HCT116 (cell line): ENCODE results near the gene PLCL2. TPM values are rescaled to one million over a fixed set of nuclear protein-coding genes. Genes with fewer than 3 reads are reported as not detected.

Source experiments
- ATAC-seq: fragments of 200-7000 bp; cut with Tn5 transposase; 2 replicates; pipeline ENCODE4 v1.9.1; 2020; ENCODE audit warnings: mild to moderate bottlenecking, moderate library complexity
- BruUV-seq: library from RNA; stranded (reverse); fragments of 400-500 nt; replicated peaks from 2 replicates; lab custom pipeline; 2021; lab: Mats Ljungman, UMichigan
- CTCF ChIA-PET: fragments of 300-600 bp; sonication (Branson Sonifier 250); formaldehyde crosslinking; loops from one replicate; lab custom pipeline; 2021; ENCODE audit warnings: antibody characterized with exemption; lab: Charles Lee
- POLR2A ChIA-PET: fragments of 300-600, 350-600 bp; sonication (Branson Sonifier 250); formaldehyde crosslinking; loops from one replicate; lab custom pipeline; 2021; ENCODE audit warnings: antibody characterized with exemption; lab: Charles Lee
- RAD21 ChIA-PET, 2 experiments: fragments of 300-600 bp; sonication (Branson Sonifier 250); formaldehyde crosslinking; loops; one replicate each; lab custom pipeline; 2023; ENCODE audit warnings: low total read pairs in 2 of 2; ENCODE audit not compliant: uncharacterized antibody in 2 of 2, unreplicated experiment in 2 of 2, low non-redundant PET in 1 of 2; lab: Charles Lee
- DNase-seq: peaks from one replicate; pipeline ENCODE4 v3.0.0-alpha.2; 2010; ENCODE audit warnings: low read depth, low spot score
- H2AFZ ChIP-seq: fragments of 200-600 bp; shearing (Covaris generic), sonication (generic); 2 replicates; pipeline ENCODE4 v1.6.1; 2017; ENCODE audit warnings: low read depth, mixed run types, mixed read lengths, antibody characterized with exemption, low read length; ENCODE audit not compliant: poor library complexity, severe bottlenecking
- H3K27ac ChIP-seq: 2 replicates; pipeline ENCODE4 v1.5.1; 2012; ENCODE audit warnings: low read depth, low read length
- H3K27me3 ChIP-seq: fragments of 200-600 bp; sonication (generic); 2 replicates; pipeline ENCODE4 v1.6.1; 2016; ENCODE audit warnings: mixed run types, low read length, mixed read lengths; ENCODE audit not compliant: insufficient read depth
- H3K36me3 ChIP-seq, 2 experiments: fragments of 200-500 bp in 1 of 2; fragments of 200-600 bp in 1 of 2; sonication (Bioruptor generic) in 1 of 2; sonication (generic) in 1 of 2; 2 replicates each; pipeline versions ENCODE4 v1.5.1 to v1.6.1; 2014 to 2016; ENCODE audit warnings: low read length in 2 of 2, inconsistent platforms in 1 of 2, mixed read lengths in 1 of 2, mixed run types in 1 of 2; ENCODE audit not compliant: insufficient read depth in 2 of 2, control insufficient read depth in 1 of 2
- H3K4me1 ChIP-seq, 2 experiments: fragments of 200-600 bp in 1 of 2; sonication (generic) in 1 of 2; 2 replicates each; pipeline versions ENCODE4 v1.5.1 to v1.6.1; 2012 to 2017; ENCODE audit warnings: low read length in 2 of 2, inconsistent platforms in 1 of 2, mild to moderate bottlenecking in 1 of 2, mixed read lengths in 1 of 2, mixed run types in 1 of 2, moderate library complexity in 1 of 2; ENCODE audit not compliant: insufficient read depth in 2 of 2, control insufficient read depth in 1 of 2
- H3K4me2 ChIP-seq: fragments of 200-600 bp; sonication (generic); 2 replicates; pipeline ENCODE4 v1.6.1; 2017; ENCODE audit warnings: mixed run types, low read length, mixed read lengths
- H3K4me3 ChIP-seq, 2 experiments: fragments of 200-600 bp in 1 of 2; sonication (generic) in 1 of 2; replicated peaks in 1 of 2; 2 replicates each; pipeline ENCODE4 v1.5.1; 2011 to 2016; ENCODE audit warnings: low read length in 2 of 2, control low read depth in 1 of 2, low read depth in 1 of 2, mild to moderate bottlenecking in 1 of 2, mixed read lengths in 1 of 2, mixed run types in 1 of 2
- H3K79me2 ChIP-seq: fragments of 200-600 bp; sonication (generic); 2 replicates; pipeline ENCODE4 v1.6.1; 2017; ENCODE audit warnings: mild to moderate bottlenecking, mixed run types, low read length, moderate library complexity, mixed read lengths; ENCODE audit not compliant: insufficient read depth
- H3K9ac ChIP-seq: fragments of 200-600 bp; sonication (generic); 2 replicates; pipeline ENCODE4 v1.6.1; 2016; ENCODE audit warnings: low read length, mixed read lengths
- H3K9me2 ChIP-seq: fragments of 200-600 bp; sonication (generic), shearing (Covaris generic); 2 replicates; pipeline ENCODE4 v1.6.1; 2017; ENCODE audit warnings: mixed run types, mild to moderate bottlenecking, moderate library complexity; ENCODE audit not compliant: insufficient read depth
- H3K9me3 ChIP-seq, 2 experiments: fragments of 200-500 bp in 1 of 2; fragments of 200-600 bp in 1 of 2; sonication (Bioruptor generic) in 1 of 2; sonication (generic) in 1 of 2; 2 replicates each; pipeline ENCODE4 v1.6.1; 2014 to 2017; ENCODE audit warnings: low read length in 2 of 2, mixed read lengths in 2 of 2, inconsistent platforms in 1 of 2, low read depth in 1 of 2, mild to moderate bottlenecking in 1 of 2, mixed run types in 1 of 2, moderate library complexity in 1 of 2; ENCODE audit not compliant: control insufficient read depth in 1 of 2, insufficient read depth in 1 of 2
- H4K20me1 ChIP-seq: fragments of 200-600 bp; sonication (generic), shearing (Covaris generic); 2 replicates; pipeline ENCODE4 v1.6.1; 2017; ENCODE audit warnings: mixed run types, mild to moderate bottlenecking, moderate library complexity; ENCODE audit not compliant: insufficient read depth
- CBX3 ChIP-seq: IDR thresholded peaks from 2 replicates; pipeline ENCODE4 v1.6.1; 2012; ENCODE audit warnings: low read depth
- ELF1 ChIP-seq: IDR thresholded peaks from 2 replicates; pipeline ENCODE4 v1.6.1; 2012; ENCODE audit warnings: low read depth, borderline replicate concordance
- EZH2phosphoT487 ChIP-seq: fragments of 200-600 bp; IDR thresholded peaks from 2 replicates; pipeline ENCODE4 v1.6.1; 2018; ENCODE audit warnings: antibody characterized with exemption, borderline replicate concordance
- FOSL1 ChIP-seq: IDR thresholded peaks from 2 replicates; pipeline ENCODE4 v1.6.1; 2012; ENCODE audit warnings: low read depth
- POLR2AphosphoS5 ChIP-seq: IDR thresholded peaks from 2 replicates; pipeline ENCODE4 v1.6.1; 2011; ENCODE audit warnings: mild to moderate bottlenecking, low read depth, low read length, moderate library complexity
- RAD21 ChIP-seq: IDR thresholded peaks from 2 replicates; pipeline ENCODE4 v1.6.1; 2012; ENCODE audit warnings: low read depth, mild to moderate bottlenecking
- SIN3A ChIP-seq: IDR thresholded peaks from 2 replicates; pipeline ENCODE4 v1.6.1; 2012; ENCODE audit warnings: low read depth
- TCF7L2 ChIP-seq: IDR thresholded peaks from 2 replicates; pipeline ENCODE4 v1.7.0; 2011; ENCODE audit warnings: borderline replicate concordance, inconsistent platforms; ENCODE audit not compliant: insufficient read depth, insufficient read length; ENCODE audit errors: extremely low read depth
- ZFX ChIP-seq: fragments of 450-650 bp; IDR thresholded peaks from 2 replicates; pipeline ENCODE4 v1.6.1; 2017
- ZNF274 ChIP-seq: fragments of 200-500 bp; sonication (Bioruptor generic); IDR thresholded peaks from 2 replicates; pipeline ENCODE4 v1.6.1; 2014; ENCODE audit warnings: mild to moderate bottlenecking, low read depth, low read length, inconsistent platforms
- intact Hi-C: fragments of 100-400 bp; cut with micrococcal nuclease; formaldehyde crosslinking; loops from 2 replicates; pipeline ENCODE4 v1.10.0; 2022
- total RNA-seq: library from RNA; stranded (reverse); gene quantifications from one replicate; pipeline ENCODE4 v1.2.1, GENCODE V29; 2021; ENCODE audit not compliant: unreplicated experiment
- TF ChIP-seq, protein P1 (sequence below): IDR thresholded peaks from 2 replicates; pipeline ENCODE4 v1.6.1; 2011; ENCODE audit warnings: mild to moderate bottlenecking, low read length, moderate library complexity; ENCODE audit not compliant: insufficient replicate concordance; ENCODE audit errors: extremely low read depth
- TF ChIP-seq, protein P2 (sequence below), 3 experiments: fragments of 200-600 bp in 1 of 3; sonication (generic) in 1 of 3; IDR thresholded peaks in 2 of 3; conservative IDR thresholded peaks in 1 of 3; 2 replicates each; pipeline ENCODE4 v1.5.1; 2012 to 2017; ENCODE audit warnings: low read depth in 2 of 3, low read length in 2 of 3, antibody characterized with exemption in 1 of 3, borderline replicate concordance in 1 of 3, control low read depth in 1 of 3, mild to moderate bottlenecking in 1 of 3, mixed read lengths in 1 of 3, mixed run types in 1 of 3, moderate library complexity in 1 of 3; ENCODE audit not compliant: insufficient read depth in 1 of 3

The PLCL2 gene
- total RNA-seq, 1 experiment from 2014 or later: 2.2 TPM

DNA sequence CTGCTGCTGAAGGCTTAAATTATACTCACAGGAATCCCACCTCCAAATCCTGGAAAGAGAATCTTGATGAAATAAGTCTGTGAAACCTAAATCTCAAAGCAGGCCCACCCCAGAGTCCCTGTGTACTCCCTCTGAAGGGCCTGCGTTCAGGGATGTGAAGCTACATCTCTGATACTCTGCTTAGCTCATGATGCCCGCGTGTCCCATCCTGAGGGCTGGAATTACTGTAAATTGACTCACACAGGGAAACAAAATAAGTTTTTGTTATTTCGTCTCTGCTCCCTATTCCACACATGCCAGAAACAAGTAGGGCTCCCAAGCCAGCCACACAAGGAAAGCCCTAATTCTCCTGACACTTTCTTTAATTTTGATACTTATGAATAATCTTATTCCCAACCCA, 10.9 kb upstream of the PLCL2 start (continued):
- TF ChIP-seq, protein P1, sequence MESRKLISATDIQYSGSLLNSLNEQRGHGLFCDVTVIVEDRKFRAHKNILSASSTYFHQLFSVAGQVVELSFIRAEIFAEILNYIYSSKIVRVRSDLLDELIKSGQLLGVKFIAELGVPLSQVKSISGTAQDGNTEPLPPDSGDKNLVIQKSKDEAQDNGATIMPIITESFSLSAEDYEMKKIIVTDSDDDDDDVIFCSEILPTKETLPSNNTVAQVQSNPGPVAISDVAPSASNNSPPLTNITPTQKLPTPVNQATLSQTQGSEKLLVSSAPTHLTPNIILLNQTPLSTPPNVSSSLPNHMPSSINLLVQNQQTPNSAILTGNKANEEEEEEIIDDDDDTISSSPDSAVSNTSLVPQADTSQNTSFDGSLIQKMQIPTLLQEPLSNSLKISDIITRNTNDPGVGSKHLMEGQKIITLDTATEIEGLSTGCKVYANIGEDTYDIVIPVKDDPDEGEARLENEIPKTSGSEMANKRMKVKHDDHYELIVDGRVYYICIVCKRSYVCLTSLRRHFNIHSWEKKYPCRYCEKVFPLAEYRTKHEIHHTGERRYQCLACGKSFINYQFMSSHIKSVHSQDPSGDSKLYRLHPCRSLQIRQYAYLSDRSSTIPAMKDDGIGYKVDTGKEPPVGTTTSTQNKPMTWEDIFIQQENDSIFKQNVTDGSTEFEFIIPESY: no peak
- TF ChIP-seq, protein P2, sequence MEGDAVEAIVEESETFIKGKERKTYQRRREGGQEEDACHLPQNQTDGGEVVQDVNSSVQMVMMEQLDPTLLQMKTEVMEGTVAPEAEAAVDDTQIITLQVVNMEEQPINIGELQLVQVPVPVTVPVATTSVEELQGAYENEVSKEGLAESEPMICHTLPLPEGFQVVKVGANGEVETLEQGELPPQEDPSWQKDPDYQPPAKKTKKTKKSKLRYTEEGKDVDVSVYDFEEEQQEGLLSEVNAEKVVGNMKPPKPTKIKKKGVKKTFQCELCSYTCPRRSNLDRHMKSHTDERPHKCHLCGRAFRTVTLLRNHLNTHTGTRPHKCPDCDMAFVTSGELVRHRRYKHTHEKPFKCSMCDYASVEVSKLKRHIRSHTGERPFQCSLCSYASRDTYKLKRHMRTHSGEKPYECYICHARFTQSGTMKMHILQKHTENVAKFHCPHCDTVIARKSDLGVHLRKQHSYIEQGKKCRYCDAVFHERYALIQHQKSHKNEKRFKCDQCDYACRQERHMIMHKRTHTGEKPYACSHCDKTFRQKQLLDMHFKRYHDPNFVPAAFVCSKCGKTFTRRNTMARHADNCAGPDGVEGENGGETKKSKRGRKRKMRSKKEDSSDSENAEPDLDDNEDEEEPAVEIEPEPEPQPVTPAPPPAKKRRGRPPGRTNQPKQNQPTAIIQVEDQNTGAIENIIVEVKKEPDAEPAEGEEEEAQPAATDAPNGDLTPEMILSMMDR (IDR thresholded peaks at IDR 0.05 in 2 of 3, conservative IDR thresholded peaks at IDR 0.05 in 1 of 3; ENCODE audit: borderline replicate concordance in 1 of 3, insufficient read depth in 1 of 3, low read depth in 2 of 3, low read length in 2 of 3): no peak
- TF ChIP-seq TCF7L2 (no peak), RAD21 (no peak), SIN3A (no peak), CBX3 (no peak), ELF1 (no peak), ZNF274 (no peak)

GRCh38 chr3:16875876-16876550, 8.7 kb upstream of the PLCL2 start:
- POLR2A ChIA-PET: no interaction called here
- no TSS peak for BruUV-seq
- no peaks in the 10 kb centered on the region for H4K20me1 ChIP-seq
- H3K9me2 ChIP-seq: no peaks in the 10 kb centered on the region
- H2AFZ ChIP-seq: no peak overlapping the region
- intact Hi-C loops: no loop called here
- H3K27me3 ChIP-seq: no peaks in the 10 kb centered on the region
- RAD21 ChIA-PET: no interaction called here
- H3K27ac ChIP-seq: no peak overlapping the region
- no peaks in the 10 kb centered on the region for H3K9me3 ChIP-seq
- H3K4me1 ChIP-seq: no peaks in the 10 kb centered on the region
- ATAC-seq: no peak
- no peak overlapping the region for H3K4me3 ChIP-seq
- no peaks in the 10 kb centered on the region for H3K36me3 ChIP-seq
- H3K9ac ChIP-seq: no peak overlapping the region
- no peaks in the 10 kb centered on the region for H3K79me2 ChIP-seq
- no peak for DNase-seq
- H3K4me2 ChIP-seq: no peak overlapping the region
- TF ChIP-seq FOSL1: no peak
- no peak for TF ChIP-seq ZFX
- no peak for TF ChIP-seq EZH2phosphoT487
- no peak for TF ChIP-seq POLR2AphosphoS5
- TF ChIP-seq ELF1: no peak
- no peak for TF ChIP-seq RAD21
- no peak for TF ChIP-seq CBX3
- CTCF ChIA-PET: no interaction called here
